Measurements from ENCODE around the gene CD300H.

Gene CD300H

GRCh38 chr17:74591503-74591902 is 24.2 kb upstream of the CD300H start:
- Histone ChIP-seq H2BK15ac (ENCODE audit: low read depth, poor library complexity, severe bottlenecking) (no peak overlapping the region), H3K4me2 (ENCODE audit: low read length, poor library complexity, severe bottlenecking) (no peak overlapping the region), H2BK120ac (ENCODE audit: low read depth, low read length) (no peak overlapping the region), H3K36me3 (ENCODE audit: control insufficient read depth in 1 of 2, insufficient read depth in 2 of 2, low read depth in 1 of 2, low read length in 2 of 2) (no peaks in the 10 kb centered on the region), H3K27ac (ENCODE audit: low read length, poor library complexity, severe bottlenecking) (no peak overlapping the region), H3K4me3 (ENCODE audit: insufficient read depth in 1 of 2, low read depth in 1 of 2, low read length in 2 of 2) (no peak overlapping the region), H3K9me3 (ENCODE audit: control insufficient read depth, low read length) (peaks cover 7% of the 10 kb centered on the region), H3K14ac (ENCODE audit: low read length in 2 of 2) (no peak overlapping the region), H2AK5ac (ENCODE audit: low read length, severe bottlenecking) (no peak overlapping the region), H4K91ac (ENCODE audit: low read length) (no peak overlapping the region), H3K27me3 (ENCODE audit: control insufficient read depth in 1 of 2, insufficient read depth in 1 of 2, low read length in 2 of 2) (peaks cover 1 to 52% of the 10 kb centered on the region in 2 experiments), H3K4ac (ENCODE audit: low read depth in 1 of 2, low read length in 2 of 2) (no peak overlapping the region), H2AFZ (ENCODE audit: low read depth, low read length) (no peak overlapping the region), H3K23ac (ENCODE audit: low read length in 2 of 2) (no peak overlapping the region), H3K79me1 (replicated peaks; ENCODE audit: low read length, poor library complexity, severe bottlenecking) (no peaks in the 10 kb centered on the region), H3K18ac (ENCODE audit: low read depth in 1 of 2, low read length in 2 of 2) (no peak overlapping the region), H3K9ac (ENCODE audit: low read length) (no peak overlapping the region), H3K4me1 (ENCODE audit: control insufficient read depth, insufficient read depth, low read depth, low read length) (peaks cover 3% of the 10 kb centered on the region), H2BK5ac (ENCODE audit: low read depth, low read length, poor library complexity, severe bottlenecking) (no peak overlapping the region), H4K8ac (ENCODE audit: low read length) (no peak overlapping the region), H2BK12ac (ENCODE audit: low read length in 2 of 2) (no peak overlapping the region)
- WGBS: 78% methylated on average over 1 of the region's 1 CpG
- no peak for DNase-seq

- Histone ChIP-seq H3K27me3 (ENCODE audit: control insufficient read depth in 1 of 2, insufficient read depth in 1 of 2, low read length in 2 of 2) (peaks cover 0 to 64% of the 10 kb centered on the region in 2 experiments), H3K14ac (ENCODE audit: low read length in 2 of 2) (no peak overlapping the region), H3K18ac (ENCODE audit: low read depth in 1 of 2, low read length in 2 of 2) (no peak overlapping the region), H2BK15ac (ENCODE audit: low read depth, poor library complexity, severe bottlenecking) (no peak overlapping the region), H3K4me2 (ENCODE audit: low read length, poor library complexity, severe bottlenecking) (no peak overlapping the region), H4K91ac (ENCODE audit: low read length) (no peak overlapping the region), H2BK120ac (ENCODE audit: low read depth, low read length) (no peak overlapping the region), H3K27ac (ENCODE audit: low read length, poor library complexity, severe bottlenecking) (no peak overlapping the region), H3K4me3 (ENCODE audit: insufficient read depth in 1 of 2, low read depth in 1 of 2, low read length in 2 of 2) (no peak overlapping the region), H3K9ac (ENCODE audit: low read length) (no peak overlapping the region), H3K36me3 (ENCODE audit: control insufficient read depth in 1 of 2, insufficient read depth in 2 of 2, low read depth in 1 of 2, low read length in 2 of 2) (no peaks in the 10 kb centered on the region), H3K4me1 (ENCODE audit: control insufficient read depth, insufficient read depth, low read depth, low read length) (no peaks in the 10 kb centered on the region), H2BK12ac (ENCODE audit: low read length in 2 of 2) (no peak overlapping the region), H2AK5ac (ENCODE audit: low read length, severe bottlenecking) (no peak overlapping the region), H4K8ac (ENCODE audit: low read length) (no peak overlapping the region), H3K79me1 (replicated peaks; ENCODE audit: low read length, poor library complexity, severe bottlenecking) (no peaks in the 10 kb centered on the region), H3K4ac (ENCODE audit: low read depth in 1 of 2, low read length in 2 of 2) (no peak overlapping the region), H2AFZ (ENCODE audit: low read depth, low read length) (no peak overlapping the region), H3K23ac (ENCODE audit: low read length in 2 of 2) (no peak overlapping the region), H2BK5ac (ENCODE audit: low read depth, low read length, poor library complexity, severe bottlenecking) (no peak overlapping the region), H3K9me3 (ENCODE audit: control insufficient read depth, low read length) (peaks cover 7% of the 10 kb centered on the region)
- DNase-seq: no peak
- 88% methylated on average over 5 of the region's 5 CpGs for WGBS
Measured at GRCh38 chr17:74585711-74586110, 18.4 kb upstream of the CD300H start.

GRCh38 chr17:74584292-74585060 is 17.2 kb upstream of the CD300H start:
- Histone ChIP-seq H2AK5ac (ENCODE audit: low read length, severe bottlenecking) (no peak overlapping the region), H3K9ac (ENCODE audit: low read length) (no peak overlapping the region), H3K79me1 (replicated peaks; ENCODE audit: low read length, poor library complexity, severe bottlenecking) (no peaks in the 10 kb centered on the region), H2BK12ac (ENCODE audit: low read length in 2 of 2) (no peak overlapping the region), H3K27me3 (ENCODE audit: control insufficient read depth in 1 of 2, insufficient read depth in 1 of 2, low read length in 2 of 2) (peaks cover 0 to 60% of the 10 kb centered on the region in 2 experiments), H3K27ac (ENCODE audit: low read length, poor library complexity, severe bottlenecking) (no peak overlapping the region), H4K91ac (ENCODE audit: low read length) (no peak overlapping the region), H3K4me3 (ENCODE audit: insufficient read depth in 1 of 2, low read depth in 1 of 2, low read length in 2 of 2) (no peak overlapping the region), H3K4me2 (ENCODE audit: low read length, poor library complexity, severe bottlenecking) (no peak overlapping the region), H3K4ac (ENCODE audit: low read depth in 1 of 2, low read length in 2 of 2) (no peak overlapping the region), H3K4me1 (ENCODE audit: control insufficient read depth, insufficient read depth, low read depth, low read length) (no peaks in the 10 kb centered on the region), H3K23ac (ENCODE audit: low read length in 2 of 2) (no peak overlapping the region), H2BK120ac (ENCODE audit: low read depth, low read length) (no peak overlapping the region), H2BK5ac (ENCODE audit: low read depth, low read length, poor library complexity, severe bottlenecking) (no peak overlapping the region), H3K14ac (ENCODE audit: low read length in 2 of 2) (no peak overlapping the region), H3K18ac (ENCODE audit: low read depth in 1 of 2, low read length in 2 of 2) (no peak overlapping the region), H3K36me3 (ENCODE audit: control insufficient read depth in 1 of 2, insufficient read depth in 2 of 2, low read depth in 1 of 2, low read length in 2 of 2) (no peaks in the 10 kb centered on the region), H2BK15ac (ENCODE audit: low read depth, poor library complexity, severe bottlenecking) (no peak overlapping the region), H2AFZ (ENCODE audit: low read depth, low read length) (no peak overlapping the region), H3K9me3 (ENCODE audit: control insufficient read depth, low read length) (peaks cover 7% of the 10 kb centered on the region), H4K8ac (ENCODE audit: low read length) (no peak overlapping the region)
- DNase-seq: no peak
- 64% methylated on average over 14 of the region's 14 CpGs for WGBS

- no peak overlapping the region for H3K27ac ChIP-seq (ENCODE audit: low read length, poor library complexity, severe bottlenecking)
- no peak overlapping the region for H4K8ac ChIP-seq (ENCODE audit: low read length)
- no peak overlapping the region for H2BK15ac ChIP-seq (ENCODE audit: low read depth, poor library complexity, severe bottlenecking)
- H3K18ac ChIP-seq (ENCODE audit: low read depth in 1 of 2, low read length in 2 of 2): no peak overlapping the region
- 78% methylated on average over 8 of the region's 10 CpGs for WGBS
- no peak for DNase-seq
- no peak overlapping the region for H2BK120ac ChIP-seq (ENCODE audit: low read depth, low read length)
- no peak overlapping the region for H4K91ac ChIP-seq (ENCODE audit: low read length)
- H3K23ac ChIP-seq (ENCODE audit: low read length in 2 of 2): no peak overlapping the region
- H2BK12ac ChIP-seq (ENCODE audit: low read length in 2 of 2): no peak overlapping the region
- no peak overlapping the region for H2BK5ac ChIP-seq (ENCODE audit: low read depth, low read length, poor library complexity, severe bottlenecking)
- no peaks in the 10 kb centered on the region for H3K79me1 ChIP-seq (replicated peaks; ENCODE audit: low read length, poor library complexity, severe bottlenecking)
- no peaks in the 10 kb centered on the region for H3K9me3 ChIP-seq (ENCODE audit: control insufficient read depth, low read length)
- H2AFZ ChIP-seq (ENCODE audit: low read depth, low read length): no peak overlapping the region
- no peak overlapping the region for H3K4me3 ChIP-seq (ENCODE audit: insufficient read depth in 1 of 2, low read depth in 1 of 2, low read length in 2 of 2)
- H2AK5ac ChIP-seq (ENCODE audit: low read length, severe bottlenecking): no peak overlapping the region
- H3K27me3 ChIP-seq (ENCODE audit: control insufficient read depth in 1 of 2, insufficient read depth in 1 of 2, low read length in 2 of 2): peaks cover 6 to 52% of the 10 kb centered on the region in 2 experiments
- H3K4me1 ChIP-seq (ENCODE audit: control insufficient read depth, insufficient read depth, low read depth, low read length): no peaks in the 10 kb centered on the region
- H3K36me3 ChIP-seq (ENCODE audit: control insufficient read depth in 1 of 2, insufficient read depth in 2 of 2, low read depth in 1 of 2, low read length in 2 of 2): no peaks in the 10 kb centered on the region
- H3K4ac ChIP-seq (ENCODE audit: low read depth in 1 of 2, low read length in 2 of 2): no peak overlapping the region
- H3K4me2 ChIP-seq (ENCODE audit: low read length, poor library complexity, severe bottlenecking): no peak overlapping the region
- H3K9ac ChIP-seq (ENCODE audit: low read length): no peak overlapping the region
- no peak overlapping the region for H3K14ac ChIP-seq (ENCODE audit: low read length in 2 of 2)
Measured at GRCh38 chr17:74582633-74583032, 15.3 kb upstream of the CD300H start.
